Measurements from ENCODE around the gene COLEC12.
"Not testable (repeated sequence)": the region's sequence is repeated elsewhere in the genome, so short reads cannot be mapped to it uniquely, and the experiment has no call there.

COLEC12 gene

DNA sequence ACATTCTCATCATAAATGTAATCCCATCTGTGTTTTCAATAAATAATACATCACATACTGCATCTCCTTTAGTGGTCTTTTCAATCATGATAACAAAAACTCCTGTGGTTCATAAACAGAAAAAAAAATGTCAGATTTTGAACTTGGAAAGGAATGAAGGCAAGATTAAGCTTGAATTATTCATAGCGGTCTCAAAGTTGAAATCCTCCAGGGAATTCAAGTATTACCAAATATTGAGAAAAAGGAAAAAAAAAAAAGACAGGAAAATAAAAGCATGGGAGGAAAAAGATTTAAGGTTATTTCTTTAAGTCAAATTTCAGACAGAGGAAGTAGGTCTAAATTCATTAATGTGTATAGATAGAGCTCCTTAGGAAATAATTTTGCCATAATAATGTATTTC is 92.1 kb downstream of the COLEC12 start:
- no peak for DNase-seq (ENCODE audit: low spot score)

DNA sequence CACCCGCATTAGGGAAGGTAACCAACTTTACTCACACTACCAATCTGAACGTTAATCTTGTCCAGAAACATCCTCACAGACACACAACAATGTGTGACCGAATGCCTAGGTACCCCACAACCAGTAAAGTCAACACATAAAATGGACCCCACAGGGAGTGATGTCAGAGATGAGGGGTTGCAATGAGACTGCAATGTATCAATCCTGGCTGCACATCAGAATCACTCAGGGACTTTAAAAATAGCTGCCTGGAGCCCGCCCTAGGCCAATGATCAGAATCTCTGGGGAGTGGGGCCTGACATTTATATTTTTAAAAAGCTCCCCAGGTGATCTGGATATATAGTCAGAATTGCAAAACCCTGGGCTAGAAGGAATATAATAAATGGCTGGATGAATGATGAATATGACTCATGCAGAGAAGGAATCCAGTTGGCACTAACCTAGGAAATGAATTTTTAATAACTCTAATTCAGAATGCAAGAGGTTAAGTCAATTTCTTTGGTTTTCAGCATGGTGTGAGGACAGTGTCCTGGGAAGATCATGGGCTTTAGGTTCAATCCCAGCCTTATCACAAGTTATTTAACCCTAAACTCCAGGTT is 92.8 kb downstream of the COLEC12 start:
- no peak for DNase-seq (ENCODE audit: low spot score)

DNA sequence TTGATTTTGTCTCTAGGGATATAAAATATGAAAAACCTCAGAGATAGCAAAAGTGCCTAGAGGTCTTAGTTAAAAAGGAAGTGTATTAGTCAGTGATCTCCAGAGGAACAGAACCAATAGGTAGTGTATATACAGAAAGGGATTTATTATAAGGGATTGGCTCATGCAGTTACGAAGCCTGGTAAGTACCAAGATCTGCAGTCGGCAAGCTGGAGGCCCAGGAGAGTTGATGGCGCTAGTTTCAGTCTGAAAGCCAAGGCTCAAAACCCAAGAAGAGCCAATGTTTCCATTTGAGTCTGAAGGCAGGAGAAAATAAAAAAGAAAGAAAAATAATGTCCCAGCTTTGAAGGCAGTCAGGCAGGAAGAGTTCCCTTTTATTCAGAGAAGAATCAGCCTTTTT is 93.3 kb downstream of the COLEC12 start:
- DNase-seq (ENCODE audit: low spot score): no peak

DNA sequence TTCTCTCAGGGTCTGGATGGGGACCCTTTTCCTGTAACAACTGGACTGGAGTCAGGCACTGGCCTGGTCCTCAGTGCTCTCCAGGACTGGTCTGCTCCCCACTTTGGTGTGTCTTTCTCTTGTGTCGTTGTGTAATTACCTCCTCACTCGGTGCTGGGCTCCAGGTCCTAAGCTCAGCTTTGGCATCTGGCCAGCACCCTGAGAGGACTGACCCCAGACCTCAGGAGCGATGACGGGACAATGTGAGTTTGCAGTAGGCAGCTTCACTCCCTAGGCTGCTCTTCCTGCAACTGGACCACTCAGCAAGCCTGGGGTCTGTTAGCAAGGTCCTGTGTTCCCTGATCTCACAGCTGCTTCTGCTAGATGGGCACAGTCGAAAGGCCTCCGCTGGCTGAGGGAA is 93.8 kb downstream of the COLEC12 start:
- DNase-seq (ENCODE audit: low spot score): no peak

DNA sequence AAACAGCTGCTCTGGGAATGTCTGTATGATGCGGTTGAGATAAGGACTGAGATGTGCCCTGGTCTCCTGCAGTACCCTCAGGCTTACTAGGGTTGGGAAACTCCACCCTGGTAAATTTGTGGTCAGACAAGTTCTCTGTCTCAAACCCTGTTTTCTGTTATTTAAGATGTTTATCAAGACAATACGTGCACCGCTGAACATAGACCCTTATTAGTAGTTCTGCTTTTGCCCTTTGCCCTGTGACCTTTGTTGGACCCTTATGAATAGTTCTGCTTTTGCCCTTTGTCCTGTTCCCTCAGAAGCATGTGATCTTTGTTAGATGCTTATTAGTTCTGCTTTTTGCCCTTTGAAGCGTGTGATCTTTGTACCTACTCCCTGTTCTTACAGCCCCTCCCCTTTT is 95.5 kb downstream of the COLEC12 start:
- DNase-seq (ENCODE audit: low spot score): not testable (repeated sequence)

DNA sequence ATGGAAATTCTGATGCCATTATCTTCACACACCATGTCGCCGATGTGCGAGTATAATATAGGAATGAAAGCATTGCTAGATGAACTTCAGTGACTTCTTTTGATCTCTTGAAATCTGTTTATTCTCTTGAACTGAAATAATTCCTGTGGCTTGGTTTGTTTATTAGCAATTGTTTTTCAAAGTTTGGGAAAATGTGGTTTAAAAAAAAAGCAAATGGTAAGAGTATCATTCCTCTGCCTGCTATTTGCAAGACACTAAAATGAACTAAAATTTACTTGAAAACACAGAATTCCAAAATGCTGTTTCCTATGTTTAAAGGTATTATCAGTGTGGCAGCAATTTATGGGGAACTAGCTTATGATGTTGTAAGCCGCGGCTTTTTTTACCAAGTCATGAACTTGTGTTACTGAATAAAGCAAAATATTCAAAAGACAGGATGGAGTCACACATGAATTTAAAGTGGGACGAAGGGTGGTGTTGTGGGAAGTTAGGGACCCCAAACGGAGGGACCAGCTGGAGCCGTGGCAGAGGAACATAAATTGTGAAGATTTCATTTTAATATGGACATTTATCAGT is 96.4 kb downstream of the COLEC12 start:
- no peak for DNase-seq (ENCODE audit: low spot score)

DNA sequence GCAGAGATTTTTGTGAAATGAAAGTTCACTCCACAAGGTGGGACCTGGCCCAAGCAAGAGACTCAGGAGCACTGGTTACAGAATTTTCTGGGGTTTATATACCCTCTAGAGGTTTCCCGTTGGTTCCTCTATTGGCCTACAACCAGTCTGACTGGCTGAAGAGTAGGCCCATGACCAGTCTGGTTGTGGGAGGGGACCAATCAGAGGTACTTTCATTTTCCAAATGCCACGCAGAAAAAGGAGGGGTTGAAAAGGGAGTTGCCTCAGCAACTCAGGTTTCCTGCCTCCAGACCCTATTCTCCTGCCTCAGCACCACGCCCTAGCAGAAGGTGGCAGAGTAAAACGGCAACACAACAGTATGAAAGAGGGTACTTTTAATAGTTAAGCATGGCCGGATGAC is 98.4 kb downstream of the COLEC12 start:
- DNase-seq (ENCODE audit: low spot score): no peak

DNA sequence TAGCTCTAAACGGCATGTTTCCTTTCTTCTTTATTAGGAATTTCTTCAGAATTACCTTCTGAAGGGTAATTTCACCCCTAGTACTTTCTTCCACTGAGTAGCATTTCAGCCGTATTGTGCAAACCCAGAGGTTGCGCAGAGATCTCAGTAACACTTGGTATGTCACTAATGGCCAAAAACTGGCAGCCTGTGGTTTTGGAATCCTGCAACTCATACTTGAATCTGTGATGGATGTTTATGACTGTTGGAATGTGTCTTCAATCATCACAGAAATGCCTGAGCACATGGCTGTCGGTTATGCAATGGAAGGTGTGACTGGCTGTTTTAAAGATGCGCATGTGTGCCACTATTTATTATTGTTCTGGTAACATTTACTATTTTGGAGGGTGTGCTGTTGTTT is 100.0 kb downstream of the COLEC12 start:
- DNase-seq (ENCODE audit: low spot score): no peak

DNA sequence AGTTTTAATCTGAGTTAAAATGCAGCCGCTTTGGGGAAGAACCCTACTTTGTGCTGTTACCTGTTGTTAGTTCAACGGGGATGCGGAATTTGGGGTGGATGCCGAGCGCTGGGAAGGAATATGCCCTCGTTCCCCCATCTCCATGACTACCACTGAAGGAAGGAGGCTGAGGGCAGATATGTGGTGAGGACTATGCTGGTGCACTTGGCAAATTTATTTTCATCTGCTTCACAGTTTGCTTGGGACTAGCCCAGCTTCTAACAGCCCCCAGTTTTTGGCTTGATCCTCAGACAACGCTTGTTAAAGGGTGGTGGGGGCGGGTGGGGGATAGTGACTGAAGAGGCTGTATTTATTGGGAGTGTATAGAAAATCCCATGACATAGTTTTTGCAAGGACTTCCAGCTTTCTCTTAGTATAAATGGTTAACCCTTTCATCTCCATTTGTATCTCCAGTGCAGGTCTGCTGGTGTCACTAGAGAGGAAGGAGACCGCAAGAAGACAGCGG is 100.8 kb downstream of the COLEC12 start:
- no peak for DNase-seq (ENCODE audit: low spot score)

DNA sequence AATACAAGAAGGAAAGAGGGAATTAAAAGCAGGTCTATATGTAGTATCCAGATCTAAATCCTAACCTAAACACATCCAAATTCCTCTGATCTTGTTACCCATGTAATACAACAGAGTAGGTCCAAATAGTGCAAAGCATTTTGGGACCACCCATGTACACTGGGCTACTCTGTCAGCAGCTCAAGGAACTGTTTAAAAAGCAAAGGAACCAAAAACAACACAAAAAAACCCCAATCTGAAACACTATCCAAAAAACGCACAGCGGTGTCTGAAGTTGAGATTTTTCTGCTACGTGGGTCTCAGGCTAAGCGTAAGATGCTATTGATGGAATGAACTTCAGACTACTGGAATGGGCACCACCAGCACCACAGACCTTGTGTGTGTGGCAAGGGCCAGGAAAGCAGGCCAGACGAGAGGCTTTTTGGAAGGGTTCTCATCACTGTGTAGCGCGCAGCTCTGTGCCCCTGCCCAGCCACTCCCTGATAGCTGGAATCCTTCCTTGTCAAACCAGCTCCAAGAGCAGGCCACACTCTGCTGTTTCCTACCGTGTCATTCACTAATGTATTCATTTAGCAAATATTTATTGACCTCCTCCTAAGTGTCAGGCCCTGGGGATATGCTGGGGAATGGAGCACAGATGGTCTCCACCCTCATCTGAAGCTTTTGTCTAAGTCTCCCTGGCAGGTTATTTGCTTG is 101.4 kb downstream of the COLEC12 start:
- no peak for DNase-seq (ENCODE audit: low spot score)

DNA sequence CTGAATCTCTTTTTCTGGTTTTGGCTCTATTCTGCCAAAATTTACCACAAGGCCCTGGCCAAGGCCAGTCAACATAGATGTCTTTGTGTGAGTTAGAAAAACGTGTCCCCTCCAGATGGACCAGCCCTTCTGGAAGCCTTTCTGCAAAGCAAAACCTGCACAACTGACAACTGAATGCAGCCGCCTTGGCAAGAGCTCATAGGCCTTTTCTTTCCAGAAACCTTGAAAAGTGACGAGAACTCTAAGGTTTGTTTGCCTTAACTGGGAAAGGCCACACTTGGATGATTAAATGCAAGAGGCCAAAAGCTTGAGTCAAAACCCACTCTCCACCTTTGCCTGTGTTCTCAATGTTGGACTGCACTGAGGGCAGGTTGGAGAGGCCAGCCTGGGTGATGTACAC is 103.9 kb downstream of the COLEC12 start:
- no peak for DNase-seq (ENCODE audit: low spot score)

DNA sequence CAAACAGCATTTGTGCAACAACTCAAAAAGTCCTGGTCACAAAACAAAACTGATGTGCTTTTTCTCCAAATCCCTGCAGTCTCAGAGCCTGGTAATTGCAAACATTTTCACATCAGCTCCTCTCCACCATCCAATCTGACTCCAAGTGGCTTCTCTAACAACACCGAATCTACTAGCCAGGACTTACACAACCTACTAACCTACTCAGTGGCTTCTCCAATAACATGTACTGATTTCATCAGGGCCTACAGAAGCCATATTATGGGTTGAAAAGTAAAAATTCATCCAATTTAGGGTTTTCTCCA is 104.3 kb downstream of the COLEC12 start:
- DNase-seq (ENCODE audit: low spot score): no peak

DNA sequence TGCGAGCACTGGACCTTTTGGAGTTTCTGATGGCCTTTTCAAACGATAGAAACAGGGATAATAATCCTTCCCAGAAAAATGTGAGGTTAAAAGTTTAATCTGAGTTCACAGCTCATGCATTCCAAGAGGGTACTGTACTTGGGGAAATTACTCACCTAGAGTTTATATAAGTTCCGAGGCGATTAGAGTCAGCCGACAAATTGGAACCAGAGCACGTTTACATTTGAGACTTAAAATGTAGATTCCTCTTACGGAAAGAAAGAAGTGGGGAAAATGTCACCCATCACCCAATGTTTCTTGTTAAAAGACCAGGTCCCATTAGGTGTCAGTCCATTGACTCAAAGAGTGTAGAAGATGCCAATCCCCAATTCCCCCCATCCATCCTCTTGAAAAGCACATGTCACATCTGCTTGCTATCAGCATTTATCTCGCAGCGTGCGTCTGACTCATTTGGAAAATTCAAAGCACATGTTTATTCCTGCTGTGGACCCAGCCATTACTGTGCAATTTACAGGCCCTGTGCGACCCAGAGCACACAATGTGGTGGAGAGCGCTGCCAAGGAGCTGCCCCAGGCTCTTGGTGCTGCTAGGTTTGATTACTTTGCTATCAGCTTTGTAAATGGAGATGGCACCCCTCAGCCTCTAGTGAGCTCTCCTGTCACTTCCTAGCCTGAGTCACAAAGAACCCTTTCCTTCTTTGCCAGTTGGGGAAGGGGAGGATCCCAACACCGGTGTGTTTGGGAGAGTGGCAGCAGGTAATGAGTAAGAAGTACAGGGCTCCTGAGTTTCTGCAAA is 104.8 kb downstream of the COLEC12 start:
- DNase-seq (ENCODE audit: low spot score): no peak

DNA sequence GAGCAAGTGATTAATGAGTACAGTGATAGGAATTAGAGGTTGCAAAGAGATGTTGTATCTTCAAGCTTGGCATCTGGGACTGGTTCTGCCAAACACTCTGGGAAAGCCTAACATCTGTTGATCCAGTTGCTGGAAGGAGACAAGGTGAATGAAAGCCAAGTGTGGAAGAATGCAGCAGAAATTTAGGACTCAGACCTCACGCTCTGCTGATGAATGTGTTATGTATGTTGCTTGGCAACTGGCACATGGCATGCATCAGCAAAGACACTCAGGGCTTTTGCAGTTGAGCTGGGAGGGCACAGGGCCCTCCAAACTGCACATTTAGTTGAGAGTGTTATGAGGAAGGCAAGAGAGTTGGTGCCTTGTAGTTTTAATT is 105.5 kb downstream of the COLEC12 start:
- DNase-seq (ENCODE audit: low spot score): no peak

DNA sequence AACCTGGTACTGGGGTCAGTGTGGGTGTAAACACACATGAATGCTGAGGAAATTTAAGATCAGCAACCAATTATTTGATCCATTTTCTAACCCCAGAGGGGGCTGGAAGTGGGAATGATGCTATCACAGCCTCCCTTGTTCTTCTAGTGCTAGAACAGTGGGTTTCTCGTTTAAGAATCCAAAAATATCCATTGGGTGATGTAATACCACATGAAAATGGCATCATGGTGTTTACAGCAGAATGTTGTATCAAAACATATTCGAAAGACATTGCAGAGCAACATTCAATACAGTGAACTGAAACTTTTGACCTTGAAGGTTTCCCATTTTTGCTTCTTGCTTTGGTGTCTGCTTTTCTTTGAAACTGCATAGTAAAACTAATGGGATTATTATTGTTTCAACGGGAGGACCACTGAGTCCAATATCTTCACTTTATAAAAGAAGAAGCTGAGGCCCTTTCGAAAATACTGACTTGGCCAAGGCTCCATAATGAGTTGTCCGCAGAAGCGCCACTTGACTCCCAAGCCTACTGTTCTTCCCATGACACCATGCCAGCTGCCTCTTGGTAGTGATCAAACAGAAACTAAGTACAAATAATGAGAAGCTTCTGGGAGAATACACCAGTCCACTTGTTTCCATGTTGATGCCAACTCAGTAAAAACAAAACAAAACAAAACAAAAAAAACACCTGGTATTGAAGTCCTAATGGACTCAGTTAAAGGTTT is 106.1 kb downstream of the COLEC12 start:
- no peak for DNase-seq (ENCODE audit: low spot score)

DNA sequence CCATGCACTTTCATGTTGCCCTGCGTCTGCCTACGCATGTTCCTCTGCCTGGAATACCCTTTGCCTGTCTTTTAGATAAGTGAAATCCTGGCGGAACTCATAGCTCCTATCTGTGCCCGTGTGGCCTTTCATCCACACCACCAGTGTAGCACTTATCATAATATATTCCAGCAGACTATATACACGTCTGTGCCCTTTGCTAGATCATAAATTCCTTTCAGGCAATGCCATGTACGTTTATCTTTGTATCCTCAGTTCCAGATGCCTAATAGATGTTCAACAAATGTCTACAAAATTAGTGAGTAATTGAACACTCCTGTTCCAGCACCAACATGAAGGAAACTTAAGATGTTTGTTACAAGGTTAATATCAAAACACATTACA is 106.9 kb downstream of the COLEC12 start:
- DNase-seq (ENCODE audit: low spot score): no peak

DNA sequence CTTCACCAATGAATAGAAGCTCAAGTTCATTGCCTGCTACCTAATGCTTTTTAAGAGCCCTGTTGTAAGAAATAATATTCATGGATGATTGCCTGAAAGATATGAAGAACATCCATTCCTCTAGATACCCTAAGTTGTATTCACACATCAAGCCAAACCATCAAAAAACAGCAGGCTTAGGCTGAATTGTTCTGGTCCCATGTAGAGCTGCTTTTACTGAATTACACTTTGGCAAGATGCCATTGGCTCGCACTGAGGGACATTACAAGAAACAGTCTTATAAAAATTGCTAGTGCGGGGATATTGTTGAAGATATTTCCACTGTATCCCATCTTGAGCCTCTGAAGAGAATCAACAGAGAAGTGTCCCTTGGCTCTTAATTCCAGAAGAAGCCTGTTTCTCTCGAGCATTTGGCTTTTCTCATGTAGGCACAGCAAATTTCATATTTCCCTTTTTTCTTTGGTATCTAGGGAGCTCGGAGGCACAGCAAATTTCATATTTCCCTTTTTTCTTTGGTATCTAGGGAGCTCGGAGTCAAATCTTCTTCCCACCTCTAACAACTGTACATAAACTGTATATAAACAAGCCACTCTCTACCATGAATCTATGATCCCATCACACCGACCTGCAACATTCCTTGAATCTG is 107.5 kb downstream of the COLEC12 start:
- DNase-seq (ENCODE audit: low spot score): no peak

DNA sequence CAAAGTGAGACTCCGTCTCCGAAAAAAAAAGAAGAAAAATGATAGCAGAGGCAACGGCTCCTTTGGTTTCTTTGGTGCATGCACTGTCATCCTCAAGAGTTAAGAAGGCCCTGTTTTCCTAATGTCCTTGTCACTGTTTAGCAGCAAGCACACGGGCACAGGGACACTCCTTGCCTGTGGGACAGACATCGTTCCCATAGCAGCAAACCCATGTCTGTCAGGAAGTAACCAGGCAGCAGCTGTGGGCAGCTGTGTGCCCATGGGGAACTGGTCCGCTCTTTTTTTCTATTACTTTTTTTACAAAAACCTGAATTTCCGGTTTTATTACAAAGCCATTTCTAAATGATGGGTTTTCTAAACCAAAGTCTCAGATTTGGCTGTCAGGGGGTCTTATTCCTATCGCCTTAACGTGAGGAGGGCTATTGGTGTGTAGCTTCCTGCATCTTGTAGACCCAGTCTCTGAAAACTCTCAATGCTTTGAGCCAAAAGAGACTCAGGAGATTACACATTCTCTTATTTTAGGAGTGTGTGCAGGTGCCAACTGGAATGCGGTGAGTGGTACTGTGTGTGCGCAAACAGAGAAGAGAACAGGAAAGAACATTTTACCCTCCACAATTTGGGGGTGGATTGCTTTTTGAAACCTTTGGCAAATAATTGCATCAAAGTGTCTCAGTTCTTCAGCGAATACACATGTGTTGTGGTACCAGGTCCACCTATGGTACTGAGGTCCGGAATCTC is 109.6 kb downstream of the COLEC12 start:
- no peak for DNase-seq (ENCODE audit: low spot score)

DNA sequence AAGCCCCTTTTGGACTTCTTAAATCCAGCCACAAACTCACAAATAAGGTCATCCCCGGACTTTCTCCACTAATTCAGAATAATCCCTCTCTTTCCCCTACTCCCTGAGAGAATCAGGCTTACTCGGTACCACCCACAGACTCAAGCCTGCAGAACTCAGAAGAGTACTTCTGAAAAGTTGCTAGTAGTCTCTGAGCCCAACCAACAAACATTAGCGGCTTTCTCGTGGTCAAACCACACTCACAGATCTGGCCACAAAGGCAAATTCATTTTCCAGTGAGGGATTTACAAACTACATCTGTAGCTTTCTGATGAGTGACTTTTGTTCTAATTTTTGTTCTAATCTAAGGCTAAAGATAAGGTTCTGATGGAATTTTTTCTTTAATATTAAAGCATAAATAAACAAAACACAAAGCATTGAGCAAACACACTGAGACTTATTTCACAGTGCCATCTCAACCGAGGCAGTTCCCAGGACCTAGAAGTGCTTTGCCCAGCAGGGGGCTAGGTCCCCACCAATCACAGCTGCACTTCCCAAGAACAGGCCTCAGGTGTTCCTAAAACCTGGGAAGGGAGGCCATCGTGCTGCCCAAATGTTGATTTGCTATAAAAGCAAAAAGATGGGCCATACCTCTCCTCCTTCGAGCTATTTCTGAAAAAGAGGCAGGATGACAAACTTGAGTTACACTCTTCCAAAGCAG is 110.7 kb downstream of the COLEC12 start:
- DNase-seq (ENCODE audit: low spot score): no peak

DNA sequence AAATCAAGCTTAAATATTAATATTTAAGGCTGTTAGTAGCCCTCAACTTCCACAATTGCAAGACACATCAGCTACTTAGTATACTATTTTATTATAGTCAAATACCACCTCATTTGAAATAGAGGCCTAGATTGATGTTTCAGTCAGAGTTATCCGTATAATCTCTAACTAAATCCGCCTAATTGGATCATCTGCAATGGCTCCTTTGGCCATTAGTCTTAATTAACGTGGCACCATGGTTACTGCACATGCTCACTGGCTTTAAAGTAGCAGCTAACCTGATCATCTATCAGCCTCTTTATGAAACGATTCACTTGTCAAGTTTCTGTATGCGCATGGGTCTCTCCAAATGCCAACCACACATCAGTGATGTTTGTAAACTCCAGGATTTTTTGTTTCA is 112.3 kb downstream of the COLEC12 start:
- DNase-seq (ENCODE audit: low spot score): no peak

DNA sequence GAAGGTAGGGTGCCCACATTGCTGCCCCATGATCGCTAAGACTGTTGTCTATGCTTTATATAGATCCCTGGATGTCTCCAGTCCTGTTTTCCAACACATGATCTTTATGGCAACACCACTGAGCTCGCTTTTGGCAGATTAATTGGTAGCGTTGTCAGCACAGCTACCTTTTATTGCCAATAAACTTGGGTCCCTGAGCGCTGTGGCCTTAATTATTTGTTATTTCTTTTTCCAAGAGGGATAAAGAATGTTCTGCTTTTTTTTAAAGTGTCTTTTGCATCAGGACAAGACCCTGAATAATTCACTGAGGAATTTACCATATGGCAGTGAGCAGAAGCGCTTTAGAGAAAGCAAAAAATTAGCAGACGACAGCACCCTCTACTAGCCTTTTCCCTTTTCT is 113.5 kb downstream of the COLEC12 start:
- DNase-seq (ENCODE audit: low spot score): no peak
